DND-41 (cell line): ENCODE results near the gene PPP3R1.
A peak's percentile ranks its signal among the peaks of the same experiment; 100 is the strongest.

Experiments
- ATAC-seq: fragments of 200-7000 bp; cut with Tn5 transposase; 3 replicates; pipeline ENCODE4 v1.9.1; 2021; ENCODE audit warnings: low read depth; ENCODE audit not compliant: insufficient read depth
- DNase-seq: peaks from one replicate; pipeline ENCODE4 v3.0.0-alpha.2; 2020
- H2AFZ ChIP-seq: 2 replicates; pipeline ENCODE4 v1.6.0; 2012; ENCODE audit warnings: low read depth, low read length
- H3K27ac ChIP-seq: 2 replicates; pipeline ENCODE4 v1.5.1; 2012; ENCODE audit warnings: low read length, inconsistent platforms
- H3K27me3 ChIP-seq: fragments of 200-600 bp; sonication (generic); 2 replicates; pipeline ENCODE4 v1.6.0; 2012; ENCODE audit warnings: low read length, mild to moderate bottlenecking, inconsistent platforms; ENCODE audit not compliant: insufficient read depth, poor library complexity
- H3K36me3 ChIP-seq: 2 replicates; pipeline ENCODE4 v1.5.1; 2012; ENCODE audit warnings: low read length, inconsistent platforms; ENCODE audit not compliant: insufficient read depth
- H3K4me1 ChIP-seq: 2 replicates; pipeline ENCODE4 v1.5.1; 2012; ENCODE audit warnings: mild to moderate bottlenecking, low read length; ENCODE audit not compliant: insufficient read depth
- H3K4me2 ChIP-seq: 2 replicates; pipeline ENCODE4 v1.6.0; 2012; ENCODE audit warnings: mild to moderate bottlenecking, moderate library complexity, low read length, inconsistent platforms; ENCODE audit not compliant: insufficient read depth
- H3K4me3 ChIP-seq, 2 experiments: fragments of 200-600 bp in 1 of 2; shearing (Covaris generic) in 1 of 2; 2 replicates each; pipeline ENCODE4 v1.5.1; 2012 to 2016; ENCODE audit warnings: inconsistent platforms in 2 of 2, low read length in 2 of 2, mild to moderate bottlenecking in 2 of 2, low read depth in 1 of 2, moderate library complexity in 1 of 2
- H3K79me2 ChIP-seq: 2 replicates; pipeline ENCODE4 v1.6.0; 2012; ENCODE audit warnings: low read length, inconsistent platforms; ENCODE audit not compliant: insufficient read depth
- H3K9ac ChIP-seq: 2 replicates; pipeline ENCODE4 v1.6.0; 2012; ENCODE audit warnings: low read depth, mild to moderate bottlenecking, inconsistent platforms, low read length, moderate library complexity
- H3K9me3 ChIP-seq: 2 replicates; pipeline ENCODE4 v1.5.1; 2012; ENCODE audit warnings: low read length, moderate library complexity, mild to moderate bottlenecking, inconsistent platforms; ENCODE audit not compliant: insufficient read depth, severe bottlenecking
- H4K20me1 ChIP-seq: 2 replicates; pipeline ENCODE4 v1.6.0; 2012; ENCODE audit warnings: low read length; ENCODE audit not compliant: insufficient read depth
- EZH2 ChIP-seq: IDR thresholded peaks from 3 replicates; pipeline ENCODE4 v1.6.1; 2012; ENCODE audit warnings: borderline replicate concordance, low read depth, mild to moderate bottlenecking, moderate library complexity, low read length, inconsistent platforms; ENCODE audit not compliant: severe bottlenecking
- TF ChIP-seq, protein P1 (sequence below): IDR thresholded peaks from 2 replicates; pipeline ENCODE4 v1.5.1; 2012; ENCODE audit warnings: borderline replicate concordance, low read length, moderate library complexity, mild to moderate bottlenecking; ENCODE audit not compliant: poor library complexity, severe bottlenecking; ENCODE audit errors: extremely low read depth

The PPP3R1 gene

DNA sequence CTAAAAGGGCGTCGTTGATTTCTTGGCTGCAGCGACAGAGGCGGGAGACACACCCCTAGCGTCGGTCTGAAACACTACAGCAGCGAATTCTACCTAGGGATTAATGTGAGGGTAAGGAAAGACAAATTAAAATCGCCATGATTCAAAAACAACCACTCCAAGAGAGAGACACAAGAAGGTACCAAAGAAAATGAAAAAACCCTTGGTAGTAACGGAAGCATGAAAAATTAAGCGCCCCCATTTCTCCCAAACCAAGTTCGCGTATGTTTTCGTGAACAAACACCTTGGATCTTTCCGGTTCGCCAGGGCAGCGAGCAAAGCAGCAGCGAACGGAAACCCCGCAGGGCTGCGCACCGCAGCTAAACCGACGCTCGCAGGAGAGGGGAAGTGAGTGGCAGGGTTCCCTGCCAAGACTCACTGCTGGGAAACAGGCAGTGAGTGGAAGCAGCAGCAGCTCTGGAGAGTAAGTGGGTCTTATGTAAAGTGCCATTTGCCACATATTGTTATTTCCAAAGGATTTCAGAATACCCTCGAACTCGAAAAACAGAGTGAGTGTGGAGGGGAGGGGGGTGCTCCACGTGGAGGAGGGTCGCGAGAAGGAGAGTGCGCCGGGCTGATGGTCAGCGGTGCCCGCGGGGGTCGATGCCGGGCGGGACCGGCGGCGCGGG lies 1.0 kb downstream of the PPP3R1 start:
- Histone ChIP-seq H3K36me3 (peaks cover 21% of the 10 kb centered on the region), H3K9me3 (no peaks in the 10 kb centered on the region), H3K4me3 (peak overlapping the region; percentile 50 to 80), H3K27ac (peak overlapping the region; percentile 84), H2AFZ (peak overlapping the region; percentile 6), H4K20me1 (peaks cover 46% of the 10 kb centered on the region), H3K4me2 (peak overlapping the region; percentile 73), H3K9ac (peak overlapping the region; percentile 74), H3K27me3 (no peaks in the 10 kb centered on the region), H3K4me1 (peaks cover 72% of the 10 kb centered on the region), H3K79me2 (peaks cover 72% of the 10 kb centered on the region)
- DNase-seq = peak; percentile 79
- TF ChIP-seq, protein P1, sequence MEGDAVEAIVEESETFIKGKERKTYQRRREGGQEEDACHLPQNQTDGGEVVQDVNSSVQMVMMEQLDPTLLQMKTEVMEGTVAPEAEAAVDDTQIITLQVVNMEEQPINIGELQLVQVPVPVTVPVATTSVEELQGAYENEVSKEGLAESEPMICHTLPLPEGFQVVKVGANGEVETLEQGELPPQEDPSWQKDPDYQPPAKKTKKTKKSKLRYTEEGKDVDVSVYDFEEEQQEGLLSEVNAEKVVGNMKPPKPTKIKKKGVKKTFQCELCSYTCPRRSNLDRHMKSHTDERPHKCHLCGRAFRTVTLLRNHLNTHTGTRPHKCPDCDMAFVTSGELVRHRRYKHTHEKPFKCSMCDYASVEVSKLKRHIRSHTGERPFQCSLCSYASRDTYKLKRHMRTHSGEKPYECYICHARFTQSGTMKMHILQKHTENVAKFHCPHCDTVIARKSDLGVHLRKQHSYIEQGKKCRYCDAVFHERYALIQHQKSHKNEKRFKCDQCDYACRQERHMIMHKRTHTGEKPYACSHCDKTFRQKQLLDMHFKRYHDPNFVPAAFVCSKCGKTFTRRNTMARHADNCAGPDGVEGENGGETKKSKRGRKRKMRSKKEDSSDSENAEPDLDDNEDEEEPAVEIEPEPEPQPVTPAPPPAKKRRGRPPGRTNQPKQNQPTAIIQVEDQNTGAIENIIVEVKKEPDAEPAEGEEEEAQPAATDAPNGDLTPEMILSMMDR = peak; percentile 80
- no peak for TF ChIP-seq EZH2
- ATAC-seq = peak; percentile 71

DNA sequence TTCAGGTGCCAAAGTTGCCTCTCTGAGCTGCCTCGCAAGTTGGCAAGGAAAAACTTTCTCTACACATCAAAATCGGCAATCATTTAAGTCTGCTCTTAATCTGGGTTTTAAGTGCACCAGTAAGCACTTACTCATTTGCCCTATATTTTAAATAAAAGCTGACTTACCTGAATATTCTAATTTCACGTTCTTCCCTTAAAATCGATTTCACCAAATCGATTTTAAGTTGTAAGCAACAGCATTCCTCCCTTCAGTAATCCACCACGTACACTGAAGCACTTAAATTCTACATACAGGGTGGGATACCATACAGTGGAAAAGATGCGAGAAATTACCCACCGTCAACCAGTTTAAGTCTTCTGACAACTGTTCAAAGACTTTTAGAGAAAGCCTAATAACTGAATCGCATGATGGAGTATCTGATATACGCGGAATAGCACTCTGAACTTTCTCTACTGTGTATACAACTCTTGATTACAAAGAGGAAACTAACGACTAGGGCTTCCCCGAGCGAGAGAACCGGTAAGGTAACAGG lies 1.6 kb downstream of the PPP3R1 start:
- peak overlapping the region; percentile 74 for H3K9ac ChIP-seq
- peaks cover 72% of the 10 kb centered on the region for H3K4me1 ChIP-seq
- H3K4me2 ChIP-seq = peak overlapping the region; percentile 73
- ATAC-seq (peak; percentile 0; the same call in 1 of the 3 replicates), DNase-seq (no peak)
- peak overlapping the region; percentile 50 to 80; a peak in 3 of 4 replicates for H3K4me3 ChIP-seq
- H4K20me1 ChIP-seq = peaks cover 51% of the 10 kb centered on the region
- TF ChIP-seq, protein P1 = no peak
- no peak for TF ChIP-seq EZH2
- H3K9me3 ChIP-seq = no peaks in the 10 kb centered on the region
- no peak overlapping the region for H2AFZ ChIP-seq
- peaks cover 78% of the 10 kb centered on the region for H3K79me2 ChIP-seq
- peak overlapping the region; percentile 84 for H3K27ac ChIP-seq
- H3K27me3 ChIP-seq = no peaks in the 10 kb centered on the region
- H3K36me3 ChIP-seq = peaks cover 21% of the 10 kb centered on the region

DNA sequence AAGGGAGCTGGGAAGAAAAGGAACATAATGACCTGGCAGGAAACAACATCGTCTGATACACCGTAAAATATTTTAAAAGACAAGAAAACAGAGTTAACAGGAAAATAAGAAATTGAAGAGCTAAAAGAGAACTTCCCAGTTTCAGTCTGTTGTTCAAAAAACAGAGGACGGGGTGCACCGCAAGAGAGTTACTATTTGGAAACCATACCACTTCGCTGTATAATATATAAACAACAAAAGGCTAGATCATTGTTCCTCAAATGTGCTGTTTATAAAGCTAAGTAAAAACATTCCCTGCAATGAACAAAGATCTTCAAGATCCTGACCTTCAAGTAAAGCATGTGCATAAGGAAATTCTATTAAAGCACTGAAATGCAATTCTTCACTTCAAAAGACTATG lies 2.1 kb downstream of the PPP3R1 start:
- H3K27me3 ChIP-seq = no peaks in the 10 kb centered on the region
- no peak for ATAC-seq
- peaks cover 56% of the 10 kb centered on the region for H4K20me1 ChIP-seq
- peaks cover 21% of the 10 kb centered on the region for H3K36me3 ChIP-seq
- peak overlapping the region; percentile 73 for H3K4me2 ChIP-seq
- H3K4me3 ChIP-seq = peak overlapping the region; percentile 50 to 80; a peak in 3 of 4 replicates
- peaks cover 69% of the 10 kb centered on the region for H3K4me1 ChIP-seq
- peaks cover 83% of the 10 kb centered on the region for H3K79me2 ChIP-seq
- DNase-seq = no peak
- peak overlapping the region; percentile 74 for H3K9ac ChIP-seq
- H2AFZ ChIP-seq = no peak overlapping the region
- H3K27ac ChIP-seq = peak overlapping the region; percentile 84
- H3K9me3 ChIP-seq = no peaks in the 10 kb centered on the region
- TF ChIP-seq EZH2 = no peak
- TF ChIP-seq, protein P1 = no peak
